Cerebellar nuclear complex (tissue), 1 donor: Measurements from ENCODE around the gene CHD2.
"Not testable (repeated sequence)": the region's sequence is repeated elsewhere in the genome, so short reads cannot be mapped to it uniquely, and the experiment has no call there.

Experiments used
- DNase-seq, 2 experiments: peaks; one replicate each; lab custom pipeline; 2025; lab: John Stamatoyannopoulos, UW

Gene CHD2

GRCh38 chr15:93019090-93019489 is 119.0 kb downstream of the CHD2 start:
- DNase-seq = no peak

- DNase-seq = no peak
These were observed 119.8 kb downstream of the CHD2 start for GRCh38 chr15:93019971-93020370.

GRCh38 chr15:93020976-93021772 is 121.0 kb downstream of the CHD2 start:
- no peak for DNase-seq

- DNase-seq = no peak
These were observed 124.2 kb downstream of the CHD2 start for GRCh38 chr15:93024293-93024692.

- DNase-seq = no peak
These were observed 124.8 kb downstream of the CHD2 start for GRCh38 chr15:93024716-93025624.

- no peak for DNase-seq
These were observed 125.5 kb downstream of the CHD2 start for GRCh38 chr15:93025625-93025982.

- no peak for DNase-seq
These were observed 126.3 kb downstream of the CHD2 start for GRCh38 chr15:93026380-93026817.

GRCh38 chr15:93027413-93027812 is 127.3 kb downstream of the CHD2 start:
- DNase-seq = no peak

- DNase-seq = no peak
These were observed 128.0 kb downstream of the CHD2 start for GRCh38 chr15:93028111-93028631.

- no peak for DNase-seq
These were observed 128.6 kb downstream of the CHD2 start for GRCh38 chr15:93028632-93029213.

- DNase-seq = no peak
These were observed 129.2 kb downstream of the CHD2 start for GRCh38 chr15:93029214-93029835.

GRCh38 chr15:93029836-93030429 is 129.8 kb downstream of the CHD2 start:
- DNase-seq = no peak

GRCh38 chr15:93030430-93031102 is 130.4 kb downstream of the CHD2 start:
- peak in 1 of 2 experiments; percentile 6 for DNase-seq

- no peak for DNase-seq
These were observed 131.0 kb downstream of the CHD2 start for GRCh38 chr15:93031103-93031464.

GRCh38 chr15:93031557-93032384 is 131.6 kb downstream of the CHD2 start:
- not testable (repeated sequence) for DNase-seq

GRCh38 chr15:93032515-93033206 is 132.5 kb downstream of the CHD2 start:
- DNase-seq = not testable (repeated sequence)

- no peak for DNase-seq
These were observed 133.4 kb downstream of the CHD2 start for GRCh38 chr15:93033434-93034045.

- no peak for DNase-seq
These were observed 134.4 kb downstream of the CHD2 start for GRCh38 chr15:93034512-93034911.
